K562 (cell line): ENCODE measurements around the gene ETV4. TPM values are rescaled to one million over a fixed set of nuclear protein-coding genes. Genes with fewer than 3 reads are reported as not detected.
A peak's percentile ranks its signal among the peaks of the same experiment; 100 is the strongest.

ENCODE experiments used
- ATAC-seq: fragments of 200-7000 bp; cut with Tn5 transposase; 3 replicates; pipeline ENCODE4 v1.9.1; 2020; ENCODE audit warnings: moderate library complexity
- BruUV-seq: library from RNA; stranded (reverse); fragments of 400-500 nt; replicated peaks from 2 replicates; lab custom pipeline; 2021; lab: Mats Ljungman, UMichigan
- CTCF ChIA-PET: fragments of 300-600 bp; formaldehyde crosslinking; extraction: SDS; loops from one replicate; lab custom pipeline; 2021; ENCODE audit warnings: low intra/inter-chr PET ratio; lab: Yijun Ruan, JAX
- POLR2A ChIA-PET: fragments of 300-600, 350-650 bp; sonication (Branson Sonifier 250); formaldehyde crosslinking; extraction: SDS; loops from one replicate; lab custom pipeline; 2021; ENCODE audit warnings: antibody characterized with exemption, inconsistent platforms; lab: Yijun Ruan, JAX
- DNase-seq, 4 experiments: peaks; one replicate each; pipeline versions ENCODE4 v3.0.0 to v3.0.0-alpha.2; 2011 to 2018; ENCODE audit warnings: low spot score in 3 of 4, mixed read lengths in 3 of 4; ENCODE audit errors: extremely low read depth in 1 of 4
- FAIRE-seq: peaks from 2 replicates; lab custom pipeline; 2011; peaks lifted over from hg19 to GRCh38; lab: Jason Lieb, UNC
- H2AFZ ChIP-seq: 2 replicates; pipeline ENCODE4 v1.6.0; 2011; ENCODE audit warnings: low read depth, low read length, control low read depth, inconsistent platforms
- H3K27ac ChIP-seq: fragments of 200-600 bp; 3 replicates; pipeline ENCODE4 v1.8.0; 2011; ENCODE audit warnings: low read depth, mild to moderate bottlenecking, control low read depth, inconsistent platforms, low read length, moderate library complexity, mixed read lengths; ENCODE audit errors: extremely low read depth
- H3K27me3 ChIP-seq, 2 experiments: fragments of 300-600 bp in 1 of 2; 2 replicates in 1 of 2; 3 replicates in 1 of 2; pipeline versions ENCODE4 v1.6.0 to v1.8.0; 2011; ENCODE audit warnings: inconsistent platforms in 2 of 2, low read length in 2 of 2, mild to moderate bottlenecking in 1 of 2, mixed read lengths in 1 of 2, moderate library complexity in 1 of 2; ENCODE audit not compliant: control insufficient read depth in 2 of 2, insufficient read depth in 2 of 2
- H3K36me3 ChIP-seq: fragments of 300-600 bp; 3 replicates; pipeline ENCODE4 v1.8.0; 2011; ENCODE audit warnings: mild to moderate bottlenecking, low read length, inconsistent platforms; ENCODE audit not compliant: control insufficient read depth, insufficient read depth
- H3K4me1 ChIP-seq, 2 experiments: fragments of 200-600 bp in 1 of 2; replicated peaks in 1 of 2; 2 replicates in 1 of 2; 3 replicates in 1 of 2; pipeline versions ENCODE4 v1.5.1 to v1.8.0; 2011; ENCODE audit warnings: inconsistent platforms in 2 of 2, low read length in 2 of 2, mild to moderate bottlenecking in 1 of 2, mixed read lengths in 1 of 2, moderate library complexity in 1 of 2; ENCODE audit not compliant: control insufficient read depth in 2 of 2, insufficient read depth in 2 of 2
- H3K4me2 ChIP-seq: 2 replicates; pipeline ENCODE4 v1.6.1; 2011; ENCODE audit warnings: low read length, control low read depth, inconsistent platforms, mixed read lengths; ENCODE audit not compliant: insufficient read depth
- H3K4me3 ChIP-seq: fragments of 200-600 bp; sonication (generic), shearing (Covaris generic); 2 replicates; pipeline ENCODE4 v1.5.1; 2016; ENCODE audit warnings: control low read depth, inconsistent platforms
- H3K79me2 ChIP-seq: fragments of 200-600 bp; 3 replicates; pipeline ENCODE4 v1.8.0; 2011; ENCODE audit warnings: low read length, inconsistent platforms; ENCODE audit not compliant: control insufficient read depth, insufficient read depth
- H3K9ac ChIP-seq, 2 experiments: 2 replicates each; pipeline versions ENCODE4 v1.6.0 to v1.6.1; 2011; ENCODE audit warnings: low read depth in 2 of 2, low read length in 2 of 2, control low read depth in 1 of 2, inconsistent platforms in 1 of 2, mild to moderate bottlenecking in 1 of 2, mixed read lengths in 1 of 2; ENCODE audit not compliant: insufficient read depth in 1 of 2
- H3K9me1 ChIP-seq: one replicate; pipeline ENCODE4 v1.6.0; 2011; ENCODE audit warnings: inconsistent platforms, mild to moderate bottlenecking, low read length, moderate library complexity; ENCODE audit not compliant: control insufficient read depth, insufficient read depth
- H3K9me3 ChIP-seq: replicated peaks from 2 replicates; pipeline ENCODE4 v1.5.1; 2011; ENCODE audit warnings: low read depth, low read length, inconsistent platforms; ENCODE audit not compliant: control insufficient read depth, insufficient read depth
- H4K20me1 ChIP-seq: replicated peaks from 2 replicates; pipeline ENCODE4 v1.6.1; 2011; ENCODE audit warnings: low read length, inconsistent platforms, mixed read lengths; ENCODE audit not compliant: control insufficient read depth, insufficient read depth
- CBFA2T3 ChIP-seq: fragments of 450-650 bp; IDR thresholded peaks from 2 replicates; pipeline ENCODE4 v1.6.1; 2017
- CXXC5 ChIP-seq: fragments of 250-450 bp; sonication (Bioruptor Pico); IDR thresholded peaks from 2 replicates; pipeline ENCODE4 v1.8.0; 2022; ENCODE audit warnings: inconsistent platforms, mild to moderate bottlenecking, moderate library complexity
- DIDO1 ChIP-seq: fragments of 450-650 bp; IDR thresholded peaks from 2 replicates; pipeline ENCODE4 v1.6.1; 2016; ENCODE audit warnings: low read depth, missing biosample characterization, missing genetic modification characterization
- GABPB1 ChIP-seq: sonication (generic); formaldehyde crosslinking; IDR thresholded peaks from 2 replicates; pipeline ENCODE4 v1.8.0; 2022; ENCODE audit warnings: mild to moderate bottlenecking, missing genetic modification reagents
- IFI16 ChIP-seq: fragments of 250-450 bp; sonication (Bioruptor Pico); IDR thresholded peaks from 2 replicates; pipeline ENCODE4 v2.1.2; 2022; ENCODE audit warnings: mild to moderate bottlenecking, inconsistent platforms
- MTA1 ChIP-seq: fragments of 450-650 bp; IDR thresholded peaks from 2 replicates; pipeline ENCODE4 v1.6.1; 2017; ENCODE audit warnings: borderline replicate concordance
- MYC ChIP-seq, 2 experiments: fragments of 250-450 bp in 1 of 2; sonication (Bioruptor Pico) in 1 of 2; IDR thresholded peaks; 2 replicates each; pipeline versions ENCODE4 v1.5.1 to v1.6.1; 2012 to 2021; ENCODE audit warnings: low read depth in 2 of 2, borderline replicate concordance in 1 of 2, improper control_type of control experiment in 1 of 2, low read length in 1 of 2, mild to moderate bottlenecking in 1 of 2, moderate library complexity in 1 of 2
- RBM22 ChIP-seq: fragments of 200-400 bp; formaldehyde crosslinking; IDR thresholded peaks from 2 replicates; pipeline ENCODE4 v1.6.1; 2018; ENCODE audit warnings: low read length, low read depth; ENCODE audit not compliant: poor library complexity, severe bottlenecking
- SIN3A ChIP-seq, 2 experiments: fragments of 150-350 bp in 1 of 2; IDR thresholded peaks; 2 replicates each; pipeline ENCODE4 v1.6.1; 2011 to 2016; ENCODE audit warnings: borderline replicate concordance in 2 of 2, low read depth in 2 of 2, low read length in 2 of 2, mild to moderate bottlenecking in 2 of 2, moderate library complexity in 2 of 2; ENCODE audit not compliant: control insufficient read depth in 1 of 2
- ZFX ChIP-seq: sonication (generic); formaldehyde crosslinking; IDR thresholded peaks from 2 replicates; pipeline ENCODE4 v1.8.0; 2022; ENCODE audit warnings: mild to moderate bottlenecking, missing genetic modification reagents, moderate library complexity
- ZNF121 ChIP-seq: sonication (generic); formaldehyde crosslinking; conservative IDR thresholded peaks from 2 replicates; pipeline ENCODE4 v1.8.0; 2022; ENCODE audit warnings: missing genetic modification reagents
- ZNF449 ChIP-seq: fragments of 250-450 bp; sonication (Bioruptor Pico); IDR thresholded peaks from 2 replicates; pipeline ENCODE4 v1.8.0; 2022; ENCODE audit warnings: moderate library complexity, mild to moderate bottlenecking, inconsistent platforms
- WGBS: fragments of 100-300 bp; shearing (Covaris generic); methylation state at CpG from one replicate; pipeline ENCODE4 v1.1.6; 2016; ENCODE audit warnings: low coverage, mixed read lengths; ENCODE audit not compliant: insufficient coverage; ENCODE audit errors: missing lambda C conversion rate; 5-methylcytosine and 5-hydroxymethylcytosine counted together
- in situ Hi-C: fragments of 300-500 bp; cut with MboI; formaldehyde crosslinking; loops from 4 replicates; pipeline ENCODE4 v1.15.0; 2018; ENCODE audit warnings: inconsistent platforms, mixed read lengths
- intact Hi-C: fragments of 100-400 bp; cut with micrococcal nuclease; formaldehyde crosslinking; loops from 2 replicates; pipeline ENCODE4 v1.14.2; 2022
- polyA plus RNA-seq, 8 experiments: library from polyadenylated mRNA; depleted of rRNA in 4 of 8; stranded (reverse) in 5 of 8; unstranded in 3 of 8; fragments of >200 nt; fragmentation: Nextera tagmentation in 2 of 8; fragmentation: Illumina TruSeq in 1 of 8; extraction: Ambion mirVana in 2 of 8; extraction: Trizol in 1 of 8; gene quantifications; 2 replicates each; pipeline versions ENCODE4 v1.2.1 to v1.2.3, GENCODE V29; 2011 to 2014; ENCODE audit warnings: inconsistent platforms in 1 of 8, missing spikeins in 1 of 8
- total RNA-seq, 7 experiments: library from RNA; depleted of rRNA in 6 of 7; stranded (reverse); fragments of >200 nt in 6 of 7; fragmentation: Illumina TruSeq in 2 of 7; extraction: Trizol in 2 of 7; gene quantifications; 2 replicates each; pipeline versions ENCODE4 v1.2.1 to v1.2.3, GENCODE V29; 2011 to 2021; ENCODE audit warnings: low replicate concordance in 1 of 7
- TF ChIP-seq, protein P1 (sequence below): fragments of 450-650 bp; IDR thresholded peaks from 2 replicates; pipeline ENCODE4 v1.6.1; 2017; ENCODE audit warnings: antibody characterized with exemption, mild to moderate bottlenecking

Gene ETV4
- total and polyA plus RNA-seq, 9 of the 15 experiments (the other 6 are each of a cell fraction or from before 2014, with no cell fraction given) = 5.5 to 66.3 (median 28.2) TPM

- peak; percentile 59 for TF ChIP-seq CXXC5
- 0 out of 2 replicates have a peak, but pooled peaks have one; percentile 28 for TF ChIP-seq ZFX (CRISPR knock-in tag)
- TF ChIP-seq MYC (IDR thresholded peaks at IDR 0.05; ENCODE audit: low read depth, low read length) = peak; percentile 33; the same call in 1 of the 2 replicates
- TF ChIP-seq MYC (CRISPR knock-in tag; IDR thresholded peaks at IDR 0.05; ENCODE audit: borderline replicate concordance, low read depth) = no peak
- TF ChIP-seq, protein P1, sequence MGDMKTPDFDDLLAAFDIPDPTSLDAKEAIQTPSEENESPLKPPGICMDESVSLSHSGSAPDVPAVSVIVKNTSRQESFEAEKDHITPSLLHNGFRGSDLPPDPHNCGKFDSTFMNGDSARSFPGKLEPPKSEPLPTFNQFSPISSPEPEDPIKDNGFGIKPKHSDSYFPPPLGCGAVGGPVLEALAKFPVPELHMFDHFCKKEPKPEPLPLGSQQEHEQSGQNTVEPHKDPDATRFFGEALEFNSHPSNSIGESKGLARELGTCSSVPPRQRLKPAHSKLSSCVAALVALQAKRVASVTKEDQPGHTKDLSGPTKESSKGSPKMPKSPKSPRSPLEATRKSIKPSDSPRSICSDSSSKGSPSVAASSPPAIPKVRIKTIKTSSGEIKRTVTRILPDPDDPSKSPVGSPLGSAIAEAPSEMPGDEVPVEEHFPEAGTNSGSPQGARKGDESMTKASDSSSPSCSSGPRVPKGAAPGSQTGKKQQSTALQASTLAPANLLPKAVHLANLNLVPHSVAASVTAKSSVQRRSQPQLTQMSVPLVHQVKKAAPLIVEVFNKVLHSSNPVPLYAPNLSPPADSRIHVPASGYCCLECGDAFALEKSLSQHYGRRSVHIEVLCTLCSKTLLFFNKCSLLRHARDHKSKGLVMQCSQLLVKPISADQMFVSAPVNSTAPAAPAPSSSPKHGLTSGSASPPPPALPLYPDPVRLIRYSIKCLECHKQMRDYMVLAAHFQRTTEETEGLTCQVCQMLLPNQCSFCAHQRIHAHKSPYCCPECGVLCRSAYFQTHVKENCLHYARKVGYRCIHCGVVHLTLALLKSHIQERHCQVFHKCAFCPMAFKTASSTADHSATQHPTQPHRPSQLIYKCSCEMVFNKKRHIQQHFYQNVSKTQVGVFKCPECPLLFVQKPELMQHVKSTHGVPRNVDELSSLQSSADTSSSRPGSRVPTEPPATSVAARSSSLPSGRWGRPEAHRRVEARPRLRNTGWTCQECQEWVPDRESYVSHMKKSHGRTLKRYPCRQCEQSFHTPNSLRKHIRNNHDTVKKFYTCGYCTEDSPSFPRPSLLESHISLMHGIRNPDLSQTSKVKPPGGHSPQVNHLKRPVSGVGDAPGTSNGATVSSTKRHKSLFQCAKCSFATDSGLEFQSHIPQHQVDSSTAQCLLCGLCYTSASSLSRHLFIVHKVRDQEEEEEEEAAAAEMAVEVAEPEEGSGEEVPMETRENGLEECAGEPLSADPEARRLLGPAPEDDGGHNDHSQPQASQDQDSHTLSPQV = peak; percentile 71
- peak; percentile 63 for TF ChIP-seq CBFA2T3
These were observed 11.2 kb downstream of the ETV4 start (continued) for GRCh38 chr17:43534909-43535308.

DNA sequence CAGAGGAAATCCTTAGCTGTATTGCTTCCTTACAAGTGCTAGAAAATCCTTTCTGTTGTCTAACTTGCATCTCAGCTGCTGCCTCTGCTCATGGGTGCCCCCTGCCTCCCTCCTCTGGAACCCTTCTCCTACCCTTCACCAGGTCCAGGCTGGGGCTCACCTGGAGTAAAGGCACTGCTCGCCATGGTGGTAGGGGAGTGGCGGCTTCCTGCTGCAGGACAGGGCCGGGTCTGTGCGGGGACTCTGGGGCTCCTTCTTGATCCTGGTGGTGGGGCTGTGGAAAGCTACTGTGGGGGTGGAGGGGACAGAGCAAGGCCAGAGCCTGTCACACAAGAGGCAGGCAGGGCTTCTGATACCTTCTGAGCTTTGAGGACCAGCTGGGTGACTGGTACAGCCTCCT, 12.4 kb downstream of the ETV4 start:
- DNase-seq = no peak
- no peak for ATAC-seq
- no peak overlapping the region for H3K9ac ChIP-seq
- no peaks in the 10 kb centered on the region for H3K27me3 ChIP-seq
- no peaks in the 10 kb centered on the region for H3K79me2 ChIP-seq
- no peak overlapping the region for H3K27ac ChIP-seq
- H3K4me1 ChIP-seq = peaks cover 20 to 45% of the 10 kb centered on the region in 2 experiments
- 85% methylated on average over 4 of the region's 4 CpGs for WGBS
- CTCF ChIA-PET = no interaction called here
- no peak overlapping the region for H2AFZ ChIP-seq
- intact Hi-C loops = no loop called here
- peaks cover 5% of the 10 kb centered on the region for H3K9me1 ChIP-seq
- no peak overlapping the region for H3K4me3 ChIP-seq
- FAIRE-seq = no peak
- in situ Hi-C loops = no loop called here
- BruUV-seq = no TSS peak
- peaks cover 41% of the 10 kb centered on the region for H3K36me3 ChIP-seq
- no peaks in the 10 kb centered on the region for H4K20me1 ChIP-seq
- H3K4me2 ChIP-seq = no peak overlapping the region
- POLR2A ChIA-PET = interaction anchor here (0.7 kb wide), 1 partner anchor 1225 kb away, joined by 3 read pairs; no protein-coding TSS in a partner anchor
- H3K9me3 ChIP-seq = no peaks in the 10 kb centered on the region
- TF ChIP-seq RBM22 = no peak
- TF ChIP-seq SIN3A (IDR thresholded peaks at IDR 0.05; ENCODE audit: borderline replicate concordance in 2 of 2, control insufficient read depth in 1 of 2, low read depth in 2 of 2, low read length in 2 of 2) = no peak
- no peak for TF ChIP-seq DIDO1 (tag)
- no peak for TF ChIP-seq ZNF121 (CRISPR knock-in tag)
- no peak for TF ChIP-seq GABPB1 (CRISPR knock-in tag)
- TF ChIP-seq MTA1 = no peak
- no peak for TF ChIP-seq ZNF449 (CRISPR knock-in tag)
- no peak for TF ChIP-seq IFI16 (CRISPR knock-in tag)
